Neural progenitor cell (in vitro differentiated cells): Measurements from ENCODE around the gene BLTP3B. TPM values are rescaled to one million over a fixed set of nuclear protein-coding genes. Genes with fewer than 3 reads are reported as not detected.

Experiments used
- DNase-seq: peaks from one replicate; pipeline ENCODE4 v3.0.0-alpha.2; 2016; ENCODE audit warnings: low spot score
- H2AFZ ChIP-seq: fragments of 200-600 bp; sonication (generic); replicated peaks from 2 replicates; pipeline ENCODE4 v1.6.1; 2016; ENCODE audit warnings: antibody characterized with exemption
- H3F3A ChIP-seq: fragments of 200-600 bp; sonication (generic); 2 replicates; pipeline ENCODE4 v1.6.1; 2016; ENCODE audit warnings: antibody characterized with exemption, low read depth
- H3K27ac ChIP-seq: fragments of 200-600 bp; sonication (generic); 2 replicates; pipeline ENCODE4 v1.5.1; 2016; ENCODE audit warnings: mild to moderate bottlenecking
- H3K27me3 ChIP-seq: fragments of 200-600 bp; sonication (generic); 2 replicates; pipeline ENCODE4 v1.6.1; 2016; ENCODE audit warnings: mild to moderate bottlenecking, moderate library complexity
- H3K36me3 ChIP-seq: fragments of 200-600 bp; sonication (generic); 2 replicates; pipeline ENCODE4 v1.5.1; 2016
- H3K4me1 ChIP-seq: fragments of 200-600 bp; sonication (generic); 2 replicates; pipeline ENCODE4 v1.6.1; 2016; ENCODE audit warnings: mixed run types
- H3K4me2 ChIP-seq: fragments of 200-600 bp; sonication (generic); 2 replicates; pipeline ENCODE4 v1.6.1; 2016
- H3K4me3 ChIP-seq: fragments of 200-600 bp; sonication (generic); 2 replicates; pipeline ENCODE4 v1.5.1; 2016
- H3K79me2 ChIP-seq: fragments of 200-600 bp; sonication (generic); 2 replicates; pipeline ENCODE4 v1.6.1; 2016; ENCODE audit warnings: low read depth
- H3K9ac ChIP-seq: fragments of 200-600 bp; sonication (generic); 2 replicates; pipeline ENCODE4 v1.6.1; 2016
- H3K9me3 ChIP-seq: fragments of 200-600 bp; sonication (generic); 2 replicates; pipeline ENCODE4 v1.5.1; 2016; ENCODE audit warnings: low read depth
- H4K20me1 ChIP-seq: fragments of 200-600 bp; sonication (generic); 2 replicates; pipeline ENCODE4 v1.6.1; 2016; ENCODE audit warnings: low read depth
- H3K27ac Mint-ChIP-seq: 3 replicates; pipeline ENCODE4 v1.8.0; 2021; ENCODE audit warnings: mixed read lengths
- H3K27me3 Mint-ChIP-seq: 2 replicates; pipeline ENCODE4 v1.8.0; 2022; ENCODE audit warnings: low read depth, mild to moderate bottlenecking, inconsistent platforms, moderate library complexity, mixed read lengths; ENCODE audit not compliant: insufficient read depth
- H3K36me3 Mint-ChIP-seq: 3 replicates; pipeline ENCODE4 v1.8.0; 2021; ENCODE audit warnings: mixed read lengths
- H3K4me1 Mint-ChIP-seq: 3 replicates; pipeline ENCODE4 v1.8.0; 2021; ENCODE audit warnings: mixed read lengths
- H3K4me3 Mint-ChIP-seq: 3 replicates; pipeline ENCODE4 v1.8.0; 2021; ENCODE audit warnings: mild to moderate bottlenecking, moderate library complexity, mixed read lengths
- H3K9me3 Mint-ChIP-seq: 3 replicates; pipeline ENCODE4 v1.8.0; 2020; ENCODE audit warnings: mixed read lengths
- CTCF ChIP-seq: fragments of 200-600 bp; sonication (generic); IDR thresholded peaks from 2 replicates; pipeline ENCODE4 v1.5.1; 2017; ENCODE audit warnings: antibody characterized with exemption, mild to moderate bottlenecking
- EZH2 ChIP-seq: fragments of 200-600 bp; sonication (generic); IDR thresholded peaks from 2 replicates; pipeline ENCODE4 v1.6.1; 2017; ENCODE audit warnings: antibody characterized with exemption, mild to moderate bottlenecking, moderate library complexity
- EZH2phosphoT487 ChIP-seq: fragments of 200-600 bp; sonication (generic); IDR thresholded peaks from 2 replicates; pipeline ENCODE4 v1.6.1; 2017; ENCODE audit warnings: antibody characterized with exemption
- total RNA-seq: library from RNA; depleted of rRNA; stranded (reverse); fragments of >200 nt; gene quantifications from 2 replicates; pipeline ENCODE4 v1.2.3, GENCODE V29; 2015; ENCODE audit warnings: low replicate concordance

BLTP3B gene
- total RNA-seq, 1 donor from 2014 or later, result 16.7 TPM

GRCh38 chr12:100141998-100142850, 450 bp downstream of the BLTP3B start:
- Histone ChIP-seq H3K9me3 (no peaks in the 10 kb centered on the region), H3F3A (no peaks in the 10 kb centered on the region), H3K79me2 (peaks cover 44% of the 10 kb centered on the region), H3K36me3 (no peaks in the 10 kb centered on the region), H3K27me3 (no peaks in the 10 kb centered on the region), H2AFZ (peak overlapping the region; percentile 92), H3K4me3 (peak overlapping the region; percentile 80), H3K27ac (peak overlapping the region; percentile 64), H3K4me2 (peak overlapping the region; percentile 84), H3K9ac (peak overlapping the region; percentile 75), H3K4me1 (no peaks in the 10 kb centered on the region), H4K20me1 (peaks cover 16% of the 10 kb centered on the region)
- H3K27me3 Mint-ChIP-seq, result peaks cover 3% of the 10 kb centered on the region
- peaks cover 2% of the 10 kb centered on the region for H3K9me3 Mint-ChIP-seq
- H3K4me1 Mint-ChIP-seq, result peaks cover 33% of the 10 kb centered on the region
- peak overlapping the region; percentile 98 for H3K4me3 Mint-ChIP-seq
- peak overlapping the region; percentile 98 for H3K27ac Mint-ChIP-seq
- peaks cover under 1% of the 10 kb centered on the region for H3K36me3 Mint-ChIP-seq
- TF ChIP-seq EZH2 (no peak), EZH2phosphoT487 (no peak), CTCF (no peak)
- DNase-seq, result peak; percentile 85

GRCh38 chr12:100141666-100141997, 1.0 kb downstream of the BLTP3B start:
- Histone ChIP-seq H2AFZ (peak overlapping the region; percentile 92), H3K9me3 (no peaks in the 10 kb centered on the region), H3K27me3 (no peaks in the 10 kb centered on the region), H3K79me2 (peaks cover 50% of the 10 kb centered on the region), H3K4me2 (peak overlapping the region; percentile 84), H3K4me1 (no peaks in the 10 kb centered on the region), H3K9ac (peak overlapping the region; percentile 75), H3K4me3 (peak overlapping the region; percentile 80), H4K20me1 (peaks cover 16% of the 10 kb centered on the region), H3K27ac (no peak overlapping the region), H3K36me3 (no peaks in the 10 kb centered on the region), H3F3A (no peaks in the 10 kb centered on the region)
- peak overlapping the region; percentile 98 for H3K27ac Mint-ChIP-seq
- peaks cover 2% of the 10 kb centered on the region for H3K9me3 Mint-ChIP-seq
- DNase-seq, result no peak
- H3K27me3 Mint-ChIP-seq, result peaks cover 3% of the 10 kb centered on the region
- peaks cover 3% of the 10 kb centered on the region for H3K36me3 Mint-ChIP-seq
- H3K4me1 Mint-ChIP-seq, result peaks cover 33% of the 10 kb centered on the region
- TF ChIP-seq EZH2 (no peak), CTCF (no peak), EZH2phosphoT487 (no peak)
- peak overlapping the region; percentile 98 for H3K4me3 Mint-ChIP-seq

- no peak overlapping the region for H3K4me3 ChIP-seq
- H3K4me2 ChIP-seq, result no peak overlapping the region
- H3K27ac ChIP-seq, result no peak overlapping the region
- no peak overlapping the region for H3K4me3 Mint-ChIP-seq
- no peaks in the 10 kb centered on the region for H3K9me3 ChIP-seq
- no peaks in the 10 kb centered on the region for H3K27me3 ChIP-seq
- peaks cover 33% of the 10 kb centered on the region for H3K4me1 Mint-ChIP-seq
- no peaks in the 10 kb centered on the region for H3F3A ChIP-seq
- peaks cover 3% of the 10 kb centered on the region for H3K27me3 Mint-ChIP-seq
- H4K20me1 ChIP-seq, result peaks cover 16% of the 10 kb centered on the region
- no peaks in the 10 kb centered on the region for H3K36me3 ChIP-seq
- no peak overlapping the region for H3K27ac Mint-ChIP-seq
- H3K4me1 ChIP-seq, result no peaks in the 10 kb centered on the region
- peaks cover 77% of the 10 kb centered on the region for H3K79me2 ChIP-seq
- TF ChIP-seq EZH2, result no peak
- TF ChIP-seq EZH2phosphoT487, result no peak
- TF ChIP-seq CTCF, result no peak
- no peak overlapping the region for H2AFZ ChIP-seq
- H3K36me3 Mint-ChIP-seq, result peaks cover 9% of the 10 kb centered on the region
- no peak for DNase-seq
- peaks cover 3% of the 10 kb centered on the region for H3K9me3 Mint-ChIP-seq
- H3K9ac ChIP-seq, result no peak overlapping the region
These were observed 3.9 kb downstream of the BLTP3B start for GRCh38 chr12:100138803-100139098.
